RKO (cell line): ENCODE measurements around the gene KIFC1.
A peak's percentile ranks its signal among the peaks of the same experiment; 100 is the strongest.

Experiments
- DNase-seq: peaks from one replicate; pipeline ENCODE4 v3.0.0-alpha.2; 2016; ENCODE audit warnings: low spot score

KIFC1 gene

DNA sequence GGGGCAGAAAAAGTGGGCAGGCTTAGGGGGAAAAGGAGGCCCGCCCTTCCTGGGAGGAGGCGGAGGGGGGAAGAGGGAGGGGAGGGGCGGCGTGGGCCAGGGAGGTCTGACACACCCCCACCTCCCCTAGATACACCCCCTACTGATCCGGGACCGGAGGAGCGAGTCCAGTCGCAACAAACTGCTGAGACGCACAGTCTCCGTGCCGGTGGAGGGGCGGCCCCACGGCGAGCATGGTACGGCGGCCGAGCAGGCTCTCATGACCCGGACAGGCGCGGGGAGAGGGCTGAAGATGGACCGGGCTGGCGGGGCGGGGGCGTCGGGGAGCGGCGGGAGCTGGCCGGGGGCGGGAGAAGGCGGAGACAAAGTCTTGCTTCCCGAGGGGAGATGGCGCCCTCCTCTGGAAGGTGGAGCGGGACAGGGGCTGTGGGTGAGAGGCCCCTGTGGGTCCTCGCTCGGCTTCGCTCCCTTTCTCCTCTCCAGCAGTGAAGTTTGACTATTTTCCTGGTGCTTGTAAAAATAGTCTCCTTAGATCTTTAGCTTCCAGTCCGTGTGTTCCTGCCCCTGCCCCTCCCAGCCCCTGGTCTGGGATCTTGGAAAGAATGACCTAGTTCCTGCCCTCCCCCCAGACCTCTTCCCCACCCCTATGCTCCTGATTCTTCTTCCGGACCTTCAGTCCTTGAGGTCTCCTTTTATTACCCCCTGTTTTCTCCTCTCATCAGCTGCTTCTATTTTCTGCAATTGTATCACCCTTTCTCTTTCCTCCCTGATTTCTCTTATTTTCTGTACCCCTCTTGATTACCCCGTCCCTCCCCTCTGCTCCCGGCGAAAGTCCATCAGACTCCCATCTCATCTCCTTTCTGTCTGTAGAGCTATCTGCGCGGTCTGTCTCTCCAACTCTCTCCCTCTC lies 34.3 kb downstream of the KIFC1 start:
- peak; percentile 85 for DNase-seq

DNA sequence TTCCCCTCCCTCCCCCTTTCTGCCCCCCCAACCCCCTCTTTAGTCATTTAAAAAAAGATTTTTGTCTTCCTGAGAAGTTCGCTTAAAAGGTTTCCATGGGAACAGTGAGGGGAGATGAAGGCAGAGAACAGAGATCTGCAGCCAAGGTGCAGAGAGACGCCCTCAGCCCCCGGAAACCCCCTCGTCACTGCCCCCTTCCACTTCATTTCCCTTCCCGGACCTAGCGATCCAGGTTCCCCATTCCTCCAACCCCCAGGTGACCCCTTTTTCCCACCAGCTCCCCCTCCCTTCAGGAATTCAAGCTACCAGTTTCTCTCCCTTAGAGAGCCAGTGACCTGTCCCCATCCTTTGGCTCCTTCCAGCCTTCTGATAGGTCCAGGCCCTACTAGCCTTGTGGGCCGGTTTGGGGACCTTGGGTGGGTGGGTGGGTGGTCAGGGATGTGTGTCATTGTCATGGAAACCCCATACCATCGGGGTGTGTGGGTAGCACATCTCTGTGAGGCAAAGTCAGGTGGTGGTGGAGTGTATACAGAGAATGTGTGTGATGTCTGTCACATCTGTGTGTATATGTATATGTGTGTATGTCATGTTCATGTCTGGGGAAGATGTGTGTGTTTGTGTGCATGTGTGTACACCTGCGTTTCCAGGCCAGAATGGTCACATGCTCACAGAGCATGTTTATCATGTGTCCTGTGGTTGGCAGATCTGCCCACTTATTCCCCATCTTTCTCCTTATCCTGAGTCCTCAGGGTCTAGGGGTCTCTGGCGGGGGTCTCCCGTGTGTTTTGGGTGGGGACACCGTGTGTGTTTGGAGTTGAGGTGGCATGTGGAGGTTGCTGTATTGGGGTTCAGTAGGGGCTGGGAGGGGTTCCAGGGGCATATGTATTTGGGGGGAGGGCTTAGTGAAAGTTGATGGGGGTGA lies 35.2 kb downstream of the KIFC1 start:
- DNase-seq = peak; percentile 55

DNA sequence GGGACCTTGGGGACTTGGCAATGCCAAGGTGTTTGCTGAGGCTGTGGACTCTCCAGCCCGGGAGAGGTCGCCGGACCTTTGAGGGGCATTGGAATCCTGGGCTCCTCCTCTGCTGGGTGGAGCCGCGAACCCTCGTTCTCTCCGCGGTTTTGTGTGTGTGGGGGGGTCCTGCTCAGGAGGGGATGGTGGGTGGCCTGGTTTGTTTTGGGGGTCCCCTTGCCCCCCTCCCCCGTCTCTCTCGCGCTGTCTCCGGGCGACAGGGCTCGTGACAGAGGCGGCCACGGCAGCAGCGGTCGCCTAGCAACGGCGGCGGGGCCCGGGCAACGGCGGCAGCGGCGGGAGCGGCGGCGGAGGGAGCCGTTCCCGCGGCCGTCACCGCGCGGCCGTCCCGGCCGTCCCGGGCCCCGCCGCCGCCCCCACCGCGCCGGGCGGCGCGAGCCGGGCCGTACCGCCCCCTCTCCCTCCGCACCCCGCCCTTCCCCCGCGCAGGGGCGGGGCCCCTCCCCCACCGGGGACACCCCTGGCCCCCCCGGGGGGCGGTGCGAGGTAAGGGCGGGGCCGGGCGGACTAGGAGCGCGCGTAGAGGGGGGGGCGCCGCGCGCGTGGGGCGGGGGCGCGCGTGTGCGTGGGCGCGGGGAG lies 36.1 kb downstream of the KIFC1 start:
- DNase-seq = no peak

DNA sequence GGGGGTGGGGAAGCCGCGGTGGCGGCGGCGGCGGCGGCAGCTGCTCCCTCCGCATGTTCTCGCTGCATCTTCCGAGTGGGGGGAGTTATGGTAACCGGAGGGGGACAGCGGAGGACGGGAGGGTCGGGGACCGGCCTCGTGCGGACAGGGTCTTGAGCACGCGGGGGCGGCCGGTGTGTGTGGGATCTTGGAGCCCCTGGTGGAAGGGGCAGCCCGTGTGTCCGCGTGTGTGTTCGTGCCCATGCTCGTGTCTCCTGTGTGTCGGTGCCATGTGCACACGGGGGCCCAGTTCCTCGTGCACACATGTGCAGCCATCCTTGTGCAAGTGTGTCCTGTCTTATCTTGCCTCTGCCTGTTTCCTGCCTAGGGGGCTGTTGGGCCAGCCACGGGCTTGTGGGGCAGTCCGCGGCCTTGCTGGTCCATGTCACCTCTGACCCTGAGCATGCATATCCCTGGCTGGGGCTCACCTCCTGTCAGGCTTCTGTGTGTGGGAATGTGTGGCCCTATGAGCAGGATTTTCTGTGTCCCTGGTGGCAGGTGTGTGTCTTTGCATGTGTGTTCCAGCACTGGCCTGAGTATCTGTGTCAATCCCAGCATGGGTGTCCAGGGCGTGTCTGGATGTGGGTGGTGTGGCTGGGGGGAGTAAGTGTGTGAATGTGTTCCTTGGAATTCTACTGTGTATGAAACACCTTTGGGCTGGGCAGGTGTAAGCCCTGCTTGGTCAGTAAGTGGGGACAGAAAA lies 36.8 kb downstream of the KIFC1 start:
- peak; percentile 75 for DNase-seq

DNA sequence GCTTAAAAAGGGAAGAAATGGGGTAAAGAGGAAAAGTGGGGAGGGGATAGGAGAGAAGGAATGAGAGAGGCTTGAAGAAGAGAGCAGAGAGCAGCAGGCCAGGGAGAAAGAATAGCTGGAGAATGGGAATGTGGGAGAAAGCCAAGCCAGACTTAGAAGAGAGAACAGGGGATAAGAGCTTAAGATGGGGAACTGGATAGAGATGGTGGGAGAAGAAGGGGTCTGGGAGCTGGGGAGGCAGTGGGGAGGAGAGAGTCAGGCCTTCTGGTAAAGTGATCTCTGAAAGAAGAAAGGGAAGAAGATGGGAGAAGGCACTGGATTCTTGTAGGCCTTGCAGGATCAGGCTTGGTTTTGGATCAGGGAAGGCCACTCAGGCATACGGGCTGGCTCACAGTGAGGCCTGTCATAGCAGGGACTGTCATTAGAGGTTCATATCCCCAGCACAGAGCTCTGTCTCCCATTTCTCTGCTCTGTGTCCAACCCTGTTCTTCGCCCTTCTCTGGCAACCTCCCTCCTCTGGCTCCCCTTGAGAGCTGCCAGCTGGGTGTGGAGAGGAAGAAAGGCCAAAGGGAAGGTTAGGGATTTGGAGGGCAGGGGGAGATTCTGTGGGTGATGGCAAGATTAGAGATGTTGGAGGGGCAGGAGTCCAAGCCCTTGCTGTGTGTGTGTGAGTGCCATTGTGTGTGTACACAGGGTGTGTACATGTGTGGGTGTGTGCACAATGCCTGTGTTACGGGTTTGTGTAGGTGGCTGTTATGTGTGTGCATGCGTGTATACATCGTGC lies 37.5 kb downstream of the KIFC1 start:
- no peak for DNase-seq

DNA sequence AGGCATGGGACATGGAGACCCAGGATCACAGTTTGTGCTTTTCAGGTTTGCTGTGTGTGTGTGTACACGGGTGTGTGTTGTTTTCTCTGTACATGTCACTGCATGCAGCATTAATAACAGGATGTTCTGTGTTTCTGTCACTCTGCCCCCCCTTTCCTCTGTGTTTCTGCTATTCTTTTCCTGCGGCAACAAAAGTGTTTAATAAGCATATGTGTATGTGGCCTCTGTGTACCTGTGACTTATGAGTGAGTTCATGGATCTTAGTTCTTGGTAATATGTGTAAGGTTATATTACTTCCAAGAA lies 38.1 kb downstream of the KIFC1 start:
- DNase-seq = no peak

DNA sequence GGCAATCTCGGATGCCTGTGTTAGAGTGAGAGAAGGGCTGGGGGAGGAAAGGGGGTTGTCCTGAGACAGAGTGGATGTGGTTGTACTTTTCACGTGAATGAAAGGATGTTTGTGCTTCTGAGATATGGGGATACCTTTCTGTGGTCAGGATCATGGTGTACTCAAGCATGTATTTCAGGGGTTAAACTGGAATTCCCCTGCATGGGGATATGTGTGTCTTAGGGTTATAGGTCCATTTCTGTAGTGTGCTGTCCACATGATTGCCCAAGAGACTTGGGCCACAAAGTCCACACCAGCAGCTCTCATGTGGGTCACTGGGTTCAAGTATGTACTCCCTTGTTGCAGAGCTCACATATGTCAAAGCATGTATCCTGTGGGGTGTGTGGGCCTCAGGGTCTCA lies 38.7 kb downstream of the KIFC1 start:
- DNase-seq = no peak

DNA sequence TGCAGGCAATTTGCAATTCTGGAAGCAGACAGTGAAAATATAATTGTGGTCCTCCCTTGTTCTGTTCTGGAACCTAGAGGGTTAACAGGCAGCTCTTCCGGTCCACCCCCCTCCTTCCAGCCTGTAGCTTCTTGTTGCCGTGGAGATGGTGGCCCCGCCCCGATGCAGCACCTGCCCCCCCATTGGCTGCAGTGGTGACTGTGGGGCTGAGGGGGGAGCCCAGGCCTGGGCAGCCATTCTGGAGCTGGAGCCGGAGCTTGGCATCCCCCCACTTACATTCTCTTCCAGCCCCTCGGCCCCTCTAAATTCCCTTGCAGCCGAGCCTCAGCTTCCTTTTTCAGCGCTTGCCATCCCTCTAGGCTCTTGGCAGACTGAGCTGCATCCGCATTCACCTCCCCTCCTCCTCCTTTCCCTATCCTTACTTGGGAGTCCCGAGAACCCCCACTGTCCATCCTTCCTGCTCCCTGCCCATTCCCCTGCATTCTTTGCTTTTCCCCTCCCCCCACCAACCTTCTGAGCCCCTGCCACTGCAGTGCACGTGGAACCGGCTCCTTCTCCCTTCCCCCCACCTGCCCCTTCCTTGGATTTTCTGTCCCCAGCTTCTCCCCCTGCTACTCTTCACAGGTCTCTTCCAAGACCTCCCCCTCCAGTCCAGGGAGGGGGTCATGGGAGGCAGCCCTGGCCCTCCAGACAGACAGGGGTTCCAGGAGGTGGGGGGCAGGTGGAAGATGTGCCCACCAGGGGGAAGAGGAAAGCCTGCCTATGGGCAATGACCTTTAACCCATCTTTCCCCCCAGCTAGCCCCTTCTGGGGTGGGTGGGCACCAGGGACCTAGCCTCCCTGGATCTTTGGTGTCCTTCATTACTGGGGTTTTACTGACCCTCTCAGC lies 39.6 kb downstream of the KIFC1 start:
- DNase-seq = peak; percentile 86

DNA sequence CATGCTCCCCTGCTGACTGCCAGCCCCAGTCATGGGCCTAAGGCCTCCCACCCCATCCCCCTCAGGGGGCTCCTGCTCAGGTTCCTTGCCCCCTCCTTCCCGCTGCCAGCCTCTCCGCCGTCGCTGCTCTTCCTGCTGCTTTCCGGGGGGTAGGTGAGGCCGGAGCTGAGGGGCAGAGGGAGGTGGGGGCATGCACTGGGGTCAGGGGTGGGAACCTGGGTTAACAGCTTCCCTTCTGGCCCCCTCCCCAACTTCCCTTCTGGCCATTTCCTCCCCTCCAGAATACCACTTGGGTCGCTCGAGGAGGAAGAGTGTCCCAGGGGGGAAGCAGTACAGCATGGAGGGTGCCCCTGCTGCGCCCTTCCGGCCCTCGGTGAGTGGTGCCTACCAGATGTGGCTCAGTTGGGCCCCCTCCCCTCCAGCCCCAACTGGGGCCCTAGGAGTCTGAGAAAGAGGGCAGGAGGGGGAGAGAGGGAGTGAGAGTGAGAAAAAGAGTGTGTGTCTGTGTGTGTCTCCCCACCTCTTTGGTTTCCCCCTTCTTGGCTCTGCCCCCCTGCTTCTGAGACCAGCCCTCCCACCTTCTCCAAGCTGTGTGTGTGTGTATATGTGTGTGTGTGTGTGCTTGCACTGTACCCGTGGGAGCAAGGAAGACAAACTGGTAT lies 40.4 kb downstream of the KIFC1 start:
- DNase-seq = no peak

DNA sequence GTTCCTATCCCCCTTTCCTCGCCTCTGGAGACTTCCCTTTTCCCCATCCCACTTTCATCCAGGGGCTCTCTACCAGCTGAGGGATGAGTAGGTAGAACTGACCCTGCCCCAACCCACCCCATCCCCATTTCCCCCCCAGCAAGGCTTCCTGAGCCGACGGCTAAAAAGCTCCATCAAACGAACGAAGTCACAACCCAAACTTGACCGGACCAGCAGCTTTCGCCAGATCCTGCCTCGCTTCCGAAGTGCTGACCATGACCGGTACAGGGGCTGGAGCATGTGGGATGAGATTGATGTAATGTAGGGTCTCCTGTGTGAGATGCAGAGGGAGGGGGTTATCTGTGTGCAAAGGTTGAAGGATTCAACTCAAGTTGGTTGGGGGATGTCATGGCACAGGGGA lies 40.9 kb downstream of the KIFC1 start:
- no peak for DNase-seq

DNA sequence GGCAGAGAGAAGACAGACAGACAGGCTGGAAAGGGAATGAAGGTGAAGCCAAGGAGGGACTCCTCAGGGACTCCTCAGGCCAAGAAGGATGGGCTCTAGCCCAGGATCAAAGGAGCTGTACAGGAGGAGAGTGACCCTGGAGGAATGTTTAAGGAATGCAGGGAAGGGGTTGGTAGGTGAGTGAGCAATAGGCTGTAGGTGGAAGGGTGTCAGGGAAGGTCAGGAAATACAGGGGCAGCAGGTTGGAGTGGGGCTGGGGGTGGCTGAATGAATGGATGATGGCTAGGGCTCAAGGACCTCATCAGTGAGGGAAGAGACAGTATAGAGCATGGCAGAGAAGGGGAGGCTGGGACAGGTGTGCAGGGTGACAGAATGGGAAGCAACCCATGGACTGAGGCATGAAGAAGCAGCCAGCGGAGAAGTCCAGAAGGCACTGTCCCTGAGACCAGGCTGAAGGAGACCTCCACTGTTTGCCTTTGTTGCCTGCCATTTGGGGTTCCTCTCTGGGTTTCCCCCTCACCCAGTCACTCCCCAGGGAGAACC lies 41.4 kb downstream of the KIFC1 start:
- no peak for DNase-seq

DNA sequence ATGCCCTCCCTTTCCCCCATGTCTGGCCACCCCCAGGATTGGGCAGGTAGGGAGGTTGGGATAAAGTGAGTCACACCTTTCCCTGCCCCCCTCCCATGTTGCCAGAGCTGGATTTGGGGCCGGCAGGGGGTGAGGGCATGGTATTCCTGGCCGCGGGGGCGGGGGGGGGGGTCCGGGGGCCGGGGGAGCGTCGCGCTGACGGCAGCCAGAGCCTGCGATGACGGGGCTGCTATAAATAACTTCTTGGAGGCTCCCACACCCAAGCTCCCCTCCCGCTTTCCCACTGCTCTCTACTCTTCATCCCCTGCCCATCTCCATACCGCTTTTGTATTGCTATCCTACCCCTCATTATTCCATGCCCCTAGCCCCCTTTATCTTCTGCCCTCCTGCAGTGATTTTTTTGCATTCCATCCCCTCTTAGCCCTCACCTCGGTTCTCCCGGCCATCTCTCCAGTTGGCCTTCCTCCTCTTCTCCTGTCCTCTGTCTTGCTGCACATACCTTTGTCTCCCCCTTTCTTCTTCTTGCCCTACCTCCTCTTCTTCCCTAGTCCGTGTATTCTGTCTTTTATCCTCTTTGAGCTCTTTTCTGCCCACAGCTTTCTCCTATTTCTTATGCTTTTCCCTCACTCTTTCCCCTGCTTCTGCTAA lies 42.0 kb downstream of the KIFC1 start:
- DNase-seq = no peak

DNA sequence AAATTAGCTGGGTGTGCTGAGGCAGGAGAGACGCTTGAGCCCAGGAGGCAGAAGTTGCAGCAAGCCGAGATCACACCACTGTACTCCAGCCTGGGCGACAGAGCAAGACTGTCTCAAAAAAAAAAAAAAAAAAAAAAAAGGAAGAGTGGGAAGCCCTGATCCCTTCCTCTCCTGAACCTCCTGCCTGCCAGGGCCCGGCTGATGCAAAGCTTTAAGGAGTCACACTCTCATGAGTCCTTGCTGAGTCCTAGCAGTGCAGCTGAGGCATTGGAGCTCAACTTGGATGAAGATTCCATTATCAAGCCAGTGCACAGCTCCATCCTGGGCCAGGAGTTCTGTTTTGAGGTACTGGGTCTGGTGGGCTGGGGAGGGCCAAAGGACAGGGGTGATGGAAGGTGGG lies 43.3 kb downstream of the KIFC1 start:
- no peak for DNase-seq

DNA sequence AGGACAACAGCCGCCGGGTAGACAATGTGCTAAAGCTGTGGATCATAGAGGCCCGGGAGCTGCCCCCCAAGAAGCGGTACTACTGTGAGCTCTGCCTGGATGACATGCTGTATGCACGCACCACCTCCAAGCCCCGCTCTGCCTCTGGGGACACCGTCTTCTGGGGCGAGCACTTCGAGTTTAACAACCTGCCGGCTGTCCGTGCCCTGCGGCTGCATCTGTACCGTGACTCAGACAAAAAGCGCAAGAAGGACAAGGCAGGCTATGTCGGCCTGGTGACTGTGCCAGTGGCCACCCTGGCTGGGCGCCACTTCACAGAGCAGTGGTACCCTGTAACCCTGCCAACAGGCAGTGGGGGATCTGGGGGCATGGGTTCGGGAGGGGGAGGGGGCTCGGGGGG lies 46.0 kb downstream of the KIFC1 start:
- DNase-seq = no peak

DNA sequence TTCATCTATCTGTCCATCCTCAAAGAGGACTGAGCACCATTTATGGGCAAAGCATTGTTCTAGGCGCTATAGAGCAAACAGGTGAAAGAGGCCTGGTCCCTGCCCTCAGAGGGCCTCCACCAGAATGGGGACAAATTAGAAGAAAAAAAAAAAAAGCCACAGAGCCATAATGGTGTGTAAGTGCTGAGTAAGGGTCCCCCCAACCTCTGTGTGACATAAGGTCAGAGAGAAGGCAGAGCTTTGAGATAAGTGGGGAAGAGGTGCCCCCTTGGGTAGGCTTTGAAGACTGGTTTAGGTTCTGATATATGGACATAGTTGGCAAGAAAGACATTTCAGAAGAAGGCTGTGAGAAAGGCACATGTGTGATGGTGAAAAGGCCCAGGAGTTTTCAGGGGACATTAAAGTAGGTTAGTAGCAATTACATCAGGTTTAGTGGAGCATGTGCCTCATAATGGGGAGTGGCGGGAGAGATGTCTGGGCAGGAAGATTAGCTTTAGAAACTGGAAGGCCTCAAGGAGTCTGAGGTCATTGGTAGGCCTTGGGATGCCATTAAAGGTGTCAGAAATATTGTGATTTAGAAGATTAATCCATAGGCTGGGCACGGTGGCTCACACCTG lies 47.5 kb downstream of the KIFC1 start:
- DNase-seq = no peak

DNA sequence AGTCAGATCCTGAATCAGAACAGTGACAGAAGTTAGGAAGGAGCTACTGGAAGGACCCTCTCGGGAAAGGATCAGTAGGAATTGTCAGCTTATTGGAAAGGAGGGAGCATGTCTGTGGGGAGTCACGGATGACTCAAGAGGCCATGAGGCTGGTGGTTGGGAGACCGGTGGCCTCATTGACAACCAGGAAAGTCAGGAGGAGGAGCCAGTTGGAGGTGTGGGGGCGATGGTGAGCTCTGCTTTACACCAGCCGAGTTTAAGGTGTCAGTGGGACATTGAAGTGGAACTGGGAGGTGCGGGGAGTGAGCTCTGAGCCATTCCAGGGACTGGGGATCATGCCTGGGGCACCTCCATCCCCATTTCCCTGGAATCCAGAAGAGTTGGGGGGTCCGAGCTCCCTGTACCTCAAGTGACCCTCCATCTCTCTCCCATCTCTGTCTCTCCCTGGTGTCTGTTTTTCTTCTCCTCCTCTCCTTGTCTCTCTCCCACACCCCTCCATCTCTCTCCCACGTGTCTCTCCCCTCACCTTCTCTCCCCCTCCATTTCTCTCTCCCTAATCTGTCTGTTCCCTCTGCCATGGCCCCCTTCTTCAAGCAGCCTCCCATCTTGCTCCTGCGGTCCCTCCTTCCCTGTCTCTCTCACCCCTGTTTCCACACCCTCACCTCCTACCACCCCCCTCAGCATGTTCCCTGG lies 48.5 kb downstream of the KIFC1 start:
- no peak for DNase-seq

DNA sequence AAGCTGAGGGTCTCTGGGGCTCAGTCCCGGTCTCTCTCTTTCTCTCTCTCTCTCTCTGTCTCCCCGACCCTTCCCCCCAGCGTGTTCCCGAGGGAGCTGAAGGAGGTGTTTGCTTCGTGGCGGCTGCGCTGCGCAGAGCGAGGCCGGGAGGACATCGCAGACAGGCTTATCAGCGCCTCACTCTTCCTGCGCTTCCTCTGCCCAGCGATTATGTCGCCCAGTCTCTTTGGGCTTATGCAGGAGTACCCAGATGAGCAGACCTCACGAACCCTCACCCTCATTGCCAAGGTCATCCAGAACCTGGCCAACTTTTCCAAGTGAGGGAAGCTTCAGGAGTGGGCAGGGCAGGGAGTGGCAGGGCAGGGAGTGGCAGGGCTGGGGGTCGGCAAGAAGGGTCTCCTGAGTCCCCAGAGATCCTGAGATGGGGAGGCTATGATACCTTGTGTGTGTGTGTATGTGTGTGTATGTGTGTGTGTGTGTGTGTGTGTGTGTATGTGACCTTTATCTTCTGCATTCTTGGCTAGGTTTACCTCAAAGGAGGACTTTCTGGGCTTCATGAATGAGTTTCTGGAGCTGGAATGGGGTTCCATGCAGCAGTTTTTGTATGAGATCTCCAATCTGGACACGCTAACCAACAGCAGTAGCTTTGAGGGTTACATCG lies 49.2 kb downstream of the KIFC1 start:
- no peak for DNase-seq
